ENCODE measurements around the gene CHPF2. TPM values are rescaled to one million over a fixed set of nuclear protein-coding genes. Genes with fewer than 3 reads are reported as not detected.

The CHPF2 gene, protein sequence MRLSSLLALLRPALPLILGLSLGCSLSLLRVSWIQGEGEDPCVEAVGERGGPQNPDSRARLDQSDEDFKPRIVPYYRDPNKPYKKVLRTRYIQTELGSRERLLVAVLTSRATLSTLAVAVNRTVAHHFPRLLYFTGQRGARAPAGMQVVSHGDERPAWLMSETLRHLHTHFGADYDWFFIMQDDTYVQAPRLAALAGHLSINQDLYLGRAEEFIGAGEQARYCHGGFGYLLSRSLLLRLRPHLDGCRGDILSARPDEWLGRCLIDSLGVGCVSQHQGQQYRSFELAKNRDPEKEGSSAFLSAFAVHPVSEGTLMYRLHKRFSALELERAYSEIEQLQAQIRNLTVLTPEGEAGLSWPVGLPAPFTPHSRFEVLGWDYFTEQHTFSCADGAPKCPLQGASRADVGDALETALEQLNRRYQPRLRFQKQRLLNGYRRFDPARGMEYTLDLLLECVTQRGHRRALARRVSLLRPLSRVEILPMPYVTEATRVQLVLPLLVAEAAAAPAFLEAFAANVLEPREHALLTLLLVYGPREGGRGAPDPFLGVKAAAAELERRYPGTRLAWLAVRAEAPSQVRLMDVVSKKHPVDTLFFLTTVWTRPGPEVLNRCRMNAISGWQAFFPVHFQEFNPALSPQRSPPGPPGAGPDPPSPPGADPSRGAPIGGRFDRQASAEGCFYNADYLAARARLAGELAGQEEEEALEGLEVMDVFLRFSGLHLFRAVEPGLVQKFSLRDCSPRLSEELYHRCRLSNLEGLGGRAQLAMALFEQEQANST
- total RNA-seq, result 10 to 100 TPM; 31.4 to 50.2 (median 43.2) TPM

DNA sequence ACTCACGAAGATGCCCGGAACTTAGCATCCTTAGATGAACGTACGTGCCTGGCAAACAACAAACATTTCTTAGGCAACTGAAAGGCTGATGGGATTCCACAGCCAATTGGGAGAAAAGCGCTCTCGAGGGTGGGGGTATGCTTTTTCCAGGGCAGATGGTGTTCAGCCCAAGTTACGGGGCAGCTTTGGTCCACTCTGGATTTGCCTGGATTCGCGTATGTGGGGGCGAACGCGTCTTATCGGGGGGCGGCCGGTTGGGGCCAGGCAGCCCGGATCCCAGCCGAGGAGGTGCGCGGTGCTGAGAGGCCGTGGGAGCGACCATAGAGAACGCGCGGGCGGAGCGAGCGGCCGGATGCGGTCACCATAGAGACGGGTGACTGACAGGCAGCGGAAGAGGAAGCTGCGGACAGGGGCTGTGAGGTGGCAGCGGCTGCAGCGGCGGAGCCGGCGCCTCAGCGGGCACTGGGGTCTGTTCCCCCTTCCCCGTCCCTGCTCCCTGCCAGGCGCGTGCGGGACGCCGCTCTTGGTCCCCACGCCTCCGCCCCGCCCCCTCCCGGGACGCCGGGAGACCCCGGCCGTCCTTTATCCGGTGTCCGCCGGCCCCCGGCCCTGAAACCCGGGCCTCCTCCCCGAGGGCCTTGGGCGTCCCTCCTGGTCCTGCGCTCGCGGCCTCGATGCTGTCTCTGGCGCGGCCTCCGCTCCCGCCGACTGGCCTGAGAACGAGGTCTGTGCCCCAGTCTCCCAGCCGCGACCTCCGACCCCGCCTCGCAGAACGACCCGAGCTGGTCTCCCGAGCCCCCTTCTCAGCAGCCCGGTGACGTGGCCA is at the start of gene CHPF2:
TSS of gene CHPF2 (plus strand) at position 393 of the 826 bp plus-strand sequence. CDS start 1,529 bp downstream, outside the sequence.
- TF ChIP-seq POLR2A (IDR thresholded peaks at IDR 0.05) (peak; percentile 76 to 87), CTCF (IDR thresholded peaks at IDR 0.05) (no peak)
- peak; percentile 90 to 97 (median 92) for DNase-seq
- no peaks in the 10 kb centered on the region for H3K9me3 ChIP-seq
- no peaks in the 10 kb centered on the region for H3K27me3 ChIP-seq
- H3K4me3 ChIP-seq, result peak within 1 kb of the TSS; percentile 92 to 100 (median 94)
- H3K4me1 ChIP-seq, result peaks cover 0 to 19% (median 10%) of the 10 kb centered on the region in 4 donors
- H3K27ac ChIP-seq, result peak within 1 kb of the TSS; percentile 78 to 90 (median 82)
- H3K36me3 ChIP-seq, result peaks cover 0 to 24% (median 0%) of the 10 kb centered on the region in 3 donors

DNA sequence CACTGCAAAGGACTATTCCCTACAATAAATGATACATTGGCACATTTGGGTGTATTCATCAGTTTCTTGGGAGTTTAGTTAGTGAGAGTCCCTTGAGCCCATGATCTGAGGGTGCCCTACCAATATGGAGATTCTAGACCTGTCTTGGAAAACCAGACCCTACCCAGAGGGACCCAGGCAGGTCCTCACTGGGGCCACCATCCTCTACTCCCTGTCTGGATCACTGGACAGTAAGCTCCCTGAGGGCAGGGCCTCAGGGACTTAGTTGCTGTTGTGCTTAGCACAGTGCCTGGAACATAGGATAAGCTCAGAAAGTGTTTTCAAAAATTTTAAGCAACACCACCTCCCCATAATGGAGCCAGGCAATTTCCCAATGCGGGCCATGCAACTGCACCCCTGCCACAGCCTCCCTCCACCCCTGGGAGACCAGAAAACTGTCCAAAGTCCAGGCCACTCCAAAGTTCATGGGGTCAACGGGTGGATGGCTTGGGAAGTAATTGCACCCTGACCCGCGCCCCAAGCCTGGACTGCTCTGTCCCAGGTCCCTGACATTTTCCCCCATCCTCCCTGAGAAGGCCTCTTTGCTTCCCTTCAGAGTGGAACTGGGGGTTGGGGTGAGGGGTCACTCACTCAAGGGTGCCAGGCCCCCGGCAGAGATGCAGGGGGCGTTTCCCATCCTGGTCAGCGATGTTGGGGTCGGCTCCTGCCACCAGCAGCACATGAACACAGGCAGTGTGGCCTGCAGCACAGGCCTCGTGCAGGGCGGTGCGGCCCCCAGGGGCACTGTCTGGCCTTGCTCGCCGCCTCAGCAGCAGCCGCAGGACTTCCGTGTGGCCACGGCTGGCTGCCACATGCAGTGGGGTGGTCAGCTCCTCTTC is 46.3 kb upstream of the CHPF2 start:
- no peaks in the 10 kb centered on the region for H3K36me3 ChIP-seq
- H3K9me3 ChIP-seq, result no peaks in the 10 kb centered on the region
- H3K4me3 ChIP-seq, result no peak overlapping the region
- no peak overlapping the region for H3K27ac ChIP-seq
- no peaks in the 10 kb centered on the region for H3K4me1 ChIP-seq
- no peak for DNase-seq
- TF ChIP-seq CTCF (IDR thresholded peaks at IDR 0.05), result no peak
- TF ChIP-seq POLR2A (IDR thresholded peaks at IDR 0.05), result no peak
- H3K27me3 ChIP-seq, result no peaks in the 10 kb centered on the region

DNA sequence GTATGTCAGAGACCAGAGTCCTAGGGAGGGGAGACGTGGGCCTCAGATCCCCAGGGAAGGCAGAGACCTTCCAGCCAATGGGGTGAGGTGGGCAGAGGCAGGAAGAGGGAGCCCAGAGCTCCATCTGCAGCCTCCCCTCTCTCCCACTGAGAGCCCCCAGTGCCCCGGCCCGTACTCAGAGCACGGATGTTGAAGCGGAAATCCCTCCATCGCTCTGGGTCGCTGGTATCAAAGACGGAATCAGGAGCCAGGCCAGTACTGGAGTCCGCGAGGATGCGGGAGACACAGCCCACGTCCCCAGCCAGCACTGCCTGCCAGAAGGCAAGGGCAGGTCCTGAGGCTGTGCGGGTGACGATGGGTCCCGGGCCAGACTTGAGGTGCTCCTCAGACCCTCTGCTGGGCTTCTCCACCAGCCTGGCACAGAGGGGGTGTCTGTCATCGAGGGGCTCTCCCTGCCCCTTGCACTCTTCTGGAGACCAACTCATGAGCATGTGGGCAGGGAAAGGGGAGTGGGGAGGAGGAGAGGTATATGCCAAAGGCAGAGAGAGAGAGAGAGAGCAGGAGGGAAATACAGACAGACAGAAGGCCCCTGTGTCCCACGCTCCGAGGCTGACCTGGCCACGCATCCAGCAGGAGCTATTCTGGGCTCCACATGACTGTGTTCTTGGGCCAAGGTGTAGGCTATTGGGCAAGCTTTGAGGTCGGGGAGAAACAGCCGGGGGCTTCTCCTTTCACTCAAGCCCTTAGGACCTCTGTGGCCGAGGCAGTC is 45.5 kb upstream of the CHPF2 start, which contains the start of gene ASB10:
TSS of gene ASB10 (minus strand) at position 611 of the 769 bp plus-strand sequence. CDS start at position 491, 120 bp downstream.
- H3K36me3 ChIP-seq, result no peaks in the 10 kb centered on the region
- H3K27ac ChIP-seq, result no peak within 1 kb of the TSS
- TF ChIP-seq POLR2A (IDR thresholded peaks at IDR 0.05) (no peak), CTCF (IDR thresholded peaks at IDR 0.05) (no peak)
- H3K4me1 ChIP-seq, result no peaks in the 10 kb centered on the region
- no peak for DNase-seq
- no peaks in the 10 kb centered on the region for H3K9me3 ChIP-seq
- H3K27me3 ChIP-seq, result no peaks in the 10 kb centered on the region
- H3K4me3 ChIP-seq, result no peak within 1 kb of the TSS

DNA sequence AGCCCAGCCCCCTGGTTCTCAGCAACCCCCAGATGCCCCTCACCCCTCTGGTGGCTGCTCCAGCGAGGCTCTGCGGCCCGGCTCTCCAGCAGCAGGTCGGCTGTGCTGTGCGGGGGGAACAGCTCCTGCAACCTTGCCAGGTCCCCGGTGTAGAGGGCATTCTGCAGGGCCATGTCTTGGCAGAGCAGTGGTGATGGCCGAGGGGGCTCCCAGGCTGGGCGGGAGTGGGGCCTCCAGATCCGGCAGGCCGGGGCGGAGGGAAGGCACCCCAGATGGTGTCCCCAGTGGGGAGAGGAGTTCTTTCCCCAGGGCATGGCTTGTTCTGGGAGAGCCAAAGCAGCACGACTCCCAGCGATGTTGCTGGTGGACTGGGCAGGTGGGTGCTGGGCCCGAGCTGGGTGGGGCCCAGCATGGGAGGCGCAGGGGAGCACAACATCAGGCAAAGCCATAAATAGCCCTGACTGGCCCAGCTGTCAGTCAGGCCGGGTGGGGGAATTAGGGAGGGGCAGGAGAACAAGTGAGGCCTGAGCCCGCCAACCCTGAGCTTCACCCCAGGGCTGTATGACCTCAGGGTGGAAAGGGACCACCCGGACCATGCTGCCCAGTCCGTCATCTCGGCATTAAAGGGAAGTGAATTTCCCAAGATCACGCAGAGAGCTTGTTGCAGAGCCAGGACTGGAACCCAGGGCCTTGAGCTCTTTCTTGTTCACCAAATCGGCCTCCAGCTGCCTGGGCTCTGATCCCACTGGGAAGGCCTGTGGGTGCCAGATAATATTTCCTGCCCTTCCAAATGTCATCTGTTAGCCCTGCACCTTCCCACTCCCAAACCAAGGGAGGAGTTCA is 44.7 kb upstream of the CHPF2 start:
- no peaks in the 10 kb centered on the region for H3K9me3 ChIP-seq
- no peaks in the 10 kb centered on the region for H3K4me1 ChIP-seq
- no peaks in the 10 kb centered on the region for H3K27me3 ChIP-seq
- TF ChIP-seq CTCF (IDR thresholded peaks at IDR 0.05) (no peak), POLR2A (IDR thresholded peaks at IDR 0.05) (no peak)
- no peak overlapping the region for H3K27ac ChIP-seq
- H3K36me3 ChIP-seq, result no peaks in the 10 kb centered on the region
- no peak for DNase-seq
- no peak overlapping the region for H3K4me3 ChIP-seq
